Mesendoderm (in vitro differentiated cells): ENCODE measurements around the gene UFM1.

Experiments used
- DNase-seq: peaks from one replicate; pipeline ENCODE4 v3.0.0; 2013
- H2AK5ac ChIP-seq: 2 replicates; pipeline ENCODE4 v1.6.1; 2013; ENCODE audit warnings: low read length, inconsistent platforms
- H2BK120ac ChIP-seq: 2 replicates; pipeline ENCODE4 v1.6.1; 2013; ENCODE audit warnings: low read depth, mild to moderate bottlenecking, low read length, moderate library complexity, mixed read lengths
- H2BK15ac ChIP-seq: replicated peaks from 2 replicates; pipeline ENCODE4 v1.6.1; 2013; ENCODE audit warnings: low read depth, mild to moderate bottlenecking, moderate library complexity
- H2BK5ac ChIP-seq: 2 replicates; pipeline ENCODE4 v1.6.1; 2013; ENCODE audit warnings: low read length, inconsistent platforms
- H3K18ac ChIP-seq: 2 replicates; pipeline ENCODE4 v1.6.1; 2013; ENCODE audit warnings: mild to moderate bottlenecking, low read length, mixed read lengths
- H3K23ac ChIP-seq: one replicate; pipeline ENCODE4 v1.6.1; 2013; ENCODE audit warnings: low read length
- H3K27ac ChIP-seq: 2 replicates; pipeline ENCODE4 v1.5.1; 2013; ENCODE audit warnings: low read depth, mild to moderate bottlenecking, inconsistent platforms, low read length, moderate library complexity
- H3K27me3 ChIP-seq: 2 replicates; pipeline ENCODE4 v1.6.1; 2013; ENCODE audit warnings: low read length, control low read depth, mild to moderate bottlenecking, inconsistent platforms; ENCODE audit not compliant: insufficient read depth, poor library complexity
- H3K36me3 ChIP-seq: 2 replicates; pipeline ENCODE4 v1.6.1; 2013; ENCODE audit warnings: low read length, inconsistent platforms; ENCODE audit not compliant: control insufficient read depth, insufficient read depth
- H3K4ac ChIP-seq: one replicate; pipeline ENCODE4 v1.6.1; 2013; ENCODE audit warnings: low read depth, mild to moderate bottlenecking, low read length, moderate library complexity
- H3K4me1 ChIP-seq: 2 replicates; pipeline ENCODE4 v1.6.1; 2013; ENCODE audit warnings: low read depth, low read length, inconsistent platforms; ENCODE audit not compliant: control insufficient read depth
- H3K4me2 ChIP-seq: 2 replicates; pipeline ENCODE4 v1.6.1; 2013; ENCODE audit warnings: low read length
- H3K4me3 ChIP-seq: 2 replicates; pipeline ENCODE4 v1.5.1; 2013; ENCODE audit warnings: mild to moderate bottlenecking, low read length
- H3K56ac ChIP-seq: one replicate; pipeline ENCODE4 v1.6.1; 2013; ENCODE audit warnings: low read length
- H3K79me1 ChIP-seq: 2 replicates; pipeline ENCODE4 v1.6.1; 2013; ENCODE audit warnings: low read length, inconsistent platforms
- H3K79me2 ChIP-seq: 2 replicates; pipeline ENCODE4 v1.6.1; 2013; ENCODE audit warnings: mild to moderate bottlenecking, low read length; ENCODE audit not compliant: control insufficient read depth, insufficient read depth
- H3K9ac ChIP-seq: 2 replicates; pipeline ENCODE4 v1.6.1; 2013; ENCODE audit warnings: low read length, inconsistent platforms
- H4K5ac ChIP-seq: one replicate; pipeline ENCODE4 v1.6.1; 2013; ENCODE audit warnings: low read length
- H4K8ac ChIP-seq: one replicate; pipeline ENCODE4 v1.6.1; 2013; ENCODE audit warnings: low read depth, mild to moderate bottlenecking, control low read depth, low read length, moderate library complexity
- WGBS: extraction: QIAGEN DNeasy Blood & Tissue Kit; methylation state at CpG from one replicate; pipeline ENCODE4 v1.1.7; 2013; ENCODE audit warnings: low lambda C conversion rate, missing lambda C conversion rate; ENCODE audit not compliant: insufficient coverage; ENCODE audit errors: extremely low coverage; 5-methylcytosine and 5-hydroxymethylcytosine counted together

Gene UFM1

GRCh38 chr13:38340624-38341023 is 9.0 kb upstream of the UFM1 start:
- no CpG with 5 or more reads among the region's 1 CpG for WGBS
- no peak overlapping the region for H3K23ac ChIP-seq
- no peaks in the 10 kb centered on the region for H3K36me3 ChIP-seq
- H3K4ac ChIP-seq, result no peak overlapping the region
- no peak overlapping the region for H2AK5ac ChIP-seq
- H4K8ac ChIP-seq, result no peak overlapping the region
- no peak overlapping the region for H3K4me2 ChIP-seq
- no peak overlapping the region for H3K9ac ChIP-seq
- no peaks in the 10 kb centered on the region for H3K27me3 ChIP-seq
- no peak overlapping the region for H2BK5ac ChIP-seq
- no peak overlapping the region for H3K18ac ChIP-seq
- no peak overlapping the region for H2BK15ac ChIP-seq
- H2BK120ac ChIP-seq, result no peak overlapping the region
- no peaks in the 10 kb centered on the region for H3K79me1 ChIP-seq
- H3K4me3 ChIP-seq, result no peak overlapping the region
- no peak overlapping the region for H3K27ac ChIP-seq
- no peak overlapping the region for H4K5ac ChIP-seq
- no peaks in the 10 kb centered on the region for H3K4me1 ChIP-seq
- no peak overlapping the region for H3K56ac ChIP-seq
- no peaks in the 10 kb centered on the region for H3K79me2 ChIP-seq
- no peak for DNase-seq

- Histone ChIP-seq H3K4me2 (no peak overlapping the region), H3K27ac (no peak overlapping the region), H3K9ac (no peak overlapping the region), H2BK120ac (no peak overlapping the region), H3K23ac (no peak overlapping the region), H3K79me1 (no peaks in the 10 kb centered on the region), H3K18ac (no peak overlapping the region), H3K56ac (no peak overlapping the region), H4K8ac (no peak overlapping the region), H3K4me3 (no peak overlapping the region), H3K4ac (no peak overlapping the region), H2AK5ac (no peak overlapping the region), H3K79me2 (no peaks in the 10 kb centered on the region), H2BK5ac (no peak overlapping the region), H2BK15ac (peak overlapping the region; percentile 27), H3K4me1 (no peaks in the 10 kb centered on the region), H3K27me3 (no peaks in the 10 kb centered on the region), H4K5ac (no peak overlapping the region), H3K36me3 (no peaks in the 10 kb centered on the region)
- WGBS, result no CpG with 5 or more reads among the region's 3 CpGs
- DNase-seq, result no peak
Measured at GRCh38 chr13:38341149-38341692, 8.4 kb upstream of the UFM1 start.

GRCh38 chr13:38346764-38347163 is 2.9 kb upstream of the UFM1 start:
- H3K4ac ChIP-seq, result no peak overlapping the region
- no peaks in the 10 kb centered on the region for H3K4me1 ChIP-seq
- no peak overlapping the region for H3K4me3 ChIP-seq
- no peak overlapping the region for H3K4me2 ChIP-seq
- no peak overlapping the region for H3K27ac ChIP-seq
- H2BK120ac ChIP-seq, result no peak overlapping the region
- peaks cover 2% of the 10 kb centered on the region for H3K79me1 ChIP-seq
- no peak overlapping the region for H3K18ac ChIP-seq
- no peak for DNase-seq
- H3K9ac ChIP-seq, result no peak overlapping the region
- H3K36me3 ChIP-seq, result no peaks in the 10 kb centered on the region
- H3K27me3 ChIP-seq, result no peaks in the 10 kb centered on the region
- H3K56ac ChIP-seq, result no peak overlapping the region
- H2BK5ac ChIP-seq, result no peak overlapping the region
- H4K5ac ChIP-seq, result no peak overlapping the region
- no peak overlapping the region for H2BK15ac ChIP-seq
- H4K8ac ChIP-seq, result peak overlapping the region; percentile 28
- WGBS, result no CpG with 5 or more reads among the region's 2 CpGs
- no peak overlapping the region for H3K23ac ChIP-seq
- H3K79me2 ChIP-seq, result peaks cover 12% of the 10 kb centered on the region
- no peak overlapping the region for H2AK5ac ChIP-seq

GRCh38 chr13:38348861-38349389 is 726 bp upstream of the UFM1 start:
- H3K9ac ChIP-seq, result peak overlapping the region; percentile 48
- WGBS, result no CpG with 5 or more reads among the region's 15 CpGs
- no peak overlapping the region for H3K23ac ChIP-seq
- H2BK15ac ChIP-seq, result no peak overlapping the region
- peaks cover 12% of the 10 kb centered on the region for H3K79me2 ChIP-seq
- peak; percentile 37 for DNase-seq
- H3K36me3 ChIP-seq, result no peaks in the 10 kb centered on the region
- peak overlapping the region; percentile 33 for H3K4me3 ChIP-seq
- peaks cover 2% of the 10 kb centered on the region for H3K79me1 ChIP-seq
- no peak overlapping the region for H4K5ac ChIP-seq
- no peak overlapping the region for H4K8ac ChIP-seq
- no peak overlapping the region for H2BK5ac ChIP-seq
- H3K4me2 ChIP-seq, result peak overlapping the region; percentile 54
- H3K56ac ChIP-seq, result peak overlapping the region; percentile 63
- no peak overlapping the region for H2BK120ac ChIP-seq
- peak overlapping the region; percentile 75 for H3K18ac ChIP-seq
- no peaks in the 10 kb centered on the region for H3K4me1 ChIP-seq
- H3K27me3 ChIP-seq, result no peaks in the 10 kb centered on the region
- no peak overlapping the region for H2AK5ac ChIP-seq
- no peak overlapping the region for H3K4ac ChIP-seq
- no peak overlapping the region for H3K27ac ChIP-seq

- Histone ChIP-seq H3K27me3 (no peaks in the 10 kb centered on the region), H4K5ac (no peak overlapping the region), H3K56ac (peak overlapping the region; percentile 86), H2BK120ac (no peak overlapping the region), H3K27ac (no peak overlapping the region), H3K79me2 (peaks cover 12% of the 10 kb centered on the region), H3K23ac (no peak overlapping the region), H3K36me3 (no peaks in the 10 kb centered on the region), H4K8ac (no peak overlapping the region), H3K79me1 (peaks cover 2% of the 10 kb centered on the region), H3K4me2 (peak overlapping the region; percentile 37), H3K4ac (no peak overlapping the region), H3K4me3 (peak overlapping the region; percentile 77), H2AK5ac (no peak overlapping the region), H2BK5ac (no peak overlapping the region), H3K18ac (peak overlapping the region; percentile 33), H2BK15ac (no peak overlapping the region), H3K9ac (peak overlapping the region; percentile 80), H3K4me1 (no peaks in the 10 kb centered on the region)
- DNase-seq, result peak; percentile 63
- no CpG with 5 or more reads among the region's 19 CpGs for WGBS
Measured at GRCh38 chr13:38350114-38350617, 515 bp downstream of the UFM1 start.
